Activated CD8-positive, alpha-beta memory T cell treated with anti-CD3 and anti-CD28 coated beads for 48 hours (primary cell): ENCODE measurements around the gene LHX3.
"Not testable (repeated sequence)": the region's sequence is repeated elsewhere in the genome, so short reads cannot be mapped to it uniquely, and the experiment has no call there.

Experiments used
- DNase-seq, 3 experiments: peaks; one replicate each; pipeline ENCODE4 v3.0.0-alpha.2; 2020; ENCODE audit warnings: low read depth in 2 of 3, low spot score in 2 of 3

Gene LHX3

GRCh38 chr9:136156209-136157120 lies 48.5 kb downstream of the LHX3 start:
- no peak for DNase-seq

DNA sequence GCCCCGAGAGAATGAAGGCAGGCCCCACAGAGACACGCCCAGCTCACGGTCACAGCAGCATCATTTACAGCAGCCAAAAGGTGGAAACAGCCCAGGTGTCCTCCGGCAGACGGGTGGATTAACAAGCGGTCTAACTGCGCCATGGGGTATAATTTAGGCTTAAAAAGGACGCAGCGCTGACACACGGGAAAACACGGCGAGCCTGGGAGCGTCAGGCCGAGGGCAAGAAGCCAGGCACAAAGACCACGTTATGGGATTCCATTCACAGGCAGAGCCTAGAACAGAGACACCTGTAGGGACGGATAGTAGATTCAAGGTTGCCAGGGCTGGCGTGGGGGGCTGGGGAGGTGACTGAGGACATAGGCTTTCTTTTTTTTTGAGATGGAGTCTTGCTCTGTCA lies 49.4 kb downstream of the LHX3 start:
- no peak for DNase-seq

- DNase-seq = no peak
These were observed 50.0 kb downstream of the LHX3 start for GRCh38 chr9:136154943-136155342.

DNA sequence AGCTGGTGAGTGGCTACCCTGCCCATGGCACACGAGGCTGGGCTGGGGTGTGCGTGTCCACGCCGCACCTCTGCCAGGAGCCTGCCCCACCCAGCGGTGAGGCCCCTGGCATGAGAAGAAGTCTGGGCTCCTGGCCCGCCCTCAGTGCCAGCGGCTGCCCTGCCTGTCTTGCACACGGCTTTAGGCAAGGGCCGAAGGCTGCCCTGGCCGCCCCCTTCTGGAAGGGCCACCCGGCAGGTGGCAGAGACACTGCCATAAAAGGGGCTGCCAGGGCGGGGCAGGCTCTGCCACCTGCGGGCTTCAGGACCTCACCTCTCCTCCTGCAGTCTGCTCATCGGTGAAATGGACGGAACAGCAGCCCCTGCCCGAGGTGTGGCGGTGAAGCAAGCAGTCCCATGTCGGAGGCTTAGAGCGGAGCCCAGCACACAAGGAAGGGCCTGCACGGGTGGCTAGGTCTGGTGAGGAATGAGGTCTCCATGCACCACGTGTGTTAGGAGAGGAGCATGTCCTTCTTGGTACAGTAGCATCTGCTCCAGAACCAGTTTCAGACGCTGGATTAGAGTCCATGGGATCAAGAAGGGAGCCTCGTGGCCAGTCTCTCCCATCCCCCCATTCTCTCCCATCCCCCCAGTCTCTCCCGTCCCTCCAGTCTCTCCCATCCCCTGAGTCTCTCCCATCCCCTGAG lies 51.4 kb downstream of the LHX3 start:
- DNase-seq = no peak

- DNase-seq = no peak
These were observed 52.0 kb downstream of the LHX3 start for GRCh38 chr9:136152931-136153330.

- no peak for DNase-seq
These were observed 52.4 kb downstream of the LHX3 start for GRCh38 chr9:136152543-136152866.

DNA sequence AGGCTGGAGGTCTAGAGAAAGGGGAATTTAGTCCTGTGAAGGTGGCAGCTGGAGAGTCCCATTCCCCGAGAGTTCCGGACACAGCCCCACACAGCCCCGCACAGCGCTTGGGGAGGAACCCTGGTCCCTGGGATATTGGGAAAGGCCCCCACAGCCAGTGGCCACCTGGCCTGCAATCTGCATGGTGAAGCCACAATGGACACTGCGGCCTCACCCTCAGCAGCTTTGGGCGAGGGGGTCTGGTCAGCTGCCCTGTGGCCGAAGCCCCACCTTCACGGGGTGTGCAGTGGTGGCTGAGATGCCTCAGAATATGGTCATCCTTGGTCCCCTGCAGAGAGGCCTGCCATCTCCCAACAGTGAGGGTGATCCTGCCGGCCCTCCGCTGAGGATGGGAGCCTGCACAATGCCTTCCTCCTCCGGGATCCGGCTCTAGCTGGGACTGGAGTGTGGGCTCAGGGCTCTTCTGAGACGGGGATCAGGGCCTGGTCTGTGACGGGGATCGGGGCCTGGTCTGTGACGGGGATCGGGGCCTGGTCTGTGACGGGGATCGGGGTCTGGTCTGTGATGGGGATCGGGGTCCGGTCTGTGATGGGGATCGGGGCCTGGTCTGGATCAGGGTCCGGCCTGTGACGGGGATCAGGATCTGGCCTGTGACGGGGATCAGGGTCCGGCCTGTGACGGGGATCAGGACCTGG lies 52.9 kb downstream of the LHX3 start:
- DNase-seq = no peak

GRCh38 chr9:136151214-136151804 lies 53.6 kb downstream of the LHX3 start:
- DNase-seq = no peak

GRCh38 chr9:136150664-136151213 lies 54.2 kb downstream of the LHX3 start:
- not testable (repeated sequence) for DNase-seq

DNA sequence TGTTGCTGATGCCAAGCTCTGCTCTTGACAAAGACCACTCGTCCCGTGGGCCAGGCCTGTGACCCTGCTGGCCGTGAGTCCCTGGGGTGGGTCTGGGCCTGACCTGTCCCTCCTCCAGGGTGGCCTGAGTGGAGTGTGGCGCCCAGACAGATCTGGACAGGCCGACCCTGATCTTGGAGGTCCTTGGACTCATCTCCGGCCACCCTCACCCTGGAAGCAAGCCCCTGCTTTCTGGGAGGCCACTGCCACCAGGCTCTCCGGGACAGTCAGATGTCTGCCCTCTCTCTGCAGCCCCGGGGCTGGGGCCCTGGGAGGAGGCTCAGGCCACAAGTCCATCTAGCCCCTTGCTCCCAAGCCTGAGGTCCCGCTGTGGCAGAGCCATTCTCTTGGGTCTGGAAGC lies 55.1 kb downstream of the LHX3 start:
- no peak for DNase-seq

- DNase-seq = no peak
These were observed 55.6 kb downstream of the LHX3 start for GRCh38 chr9:136149337-136149736.

DNA sequence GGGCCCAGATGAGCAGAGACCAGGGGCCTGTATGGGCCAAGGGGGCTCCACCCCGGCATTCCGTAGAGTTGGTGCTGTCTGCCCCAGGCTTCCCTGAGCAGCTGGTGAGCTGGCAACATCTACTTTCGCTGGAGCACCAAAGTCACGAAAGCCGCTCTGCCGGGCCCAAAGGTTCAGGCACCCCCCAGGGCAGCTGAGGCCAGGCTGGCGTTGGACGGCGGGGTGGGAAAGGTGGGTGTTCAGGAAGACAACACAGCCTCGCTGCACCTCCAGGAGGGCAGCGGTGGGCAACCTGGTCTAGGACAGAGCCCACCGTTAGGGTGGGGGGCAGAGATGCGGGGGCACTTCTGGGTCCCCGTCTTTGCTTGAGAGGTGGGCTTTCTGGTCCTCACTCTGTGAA lies 56.2 kb downstream of the LHX3 start:
- DNase-seq = no peak

GRCh38 chr9:136147890-136148714 lies 56.8 kb downstream of the LHX3 start:
- DNase-seq = no peak

DNA sequence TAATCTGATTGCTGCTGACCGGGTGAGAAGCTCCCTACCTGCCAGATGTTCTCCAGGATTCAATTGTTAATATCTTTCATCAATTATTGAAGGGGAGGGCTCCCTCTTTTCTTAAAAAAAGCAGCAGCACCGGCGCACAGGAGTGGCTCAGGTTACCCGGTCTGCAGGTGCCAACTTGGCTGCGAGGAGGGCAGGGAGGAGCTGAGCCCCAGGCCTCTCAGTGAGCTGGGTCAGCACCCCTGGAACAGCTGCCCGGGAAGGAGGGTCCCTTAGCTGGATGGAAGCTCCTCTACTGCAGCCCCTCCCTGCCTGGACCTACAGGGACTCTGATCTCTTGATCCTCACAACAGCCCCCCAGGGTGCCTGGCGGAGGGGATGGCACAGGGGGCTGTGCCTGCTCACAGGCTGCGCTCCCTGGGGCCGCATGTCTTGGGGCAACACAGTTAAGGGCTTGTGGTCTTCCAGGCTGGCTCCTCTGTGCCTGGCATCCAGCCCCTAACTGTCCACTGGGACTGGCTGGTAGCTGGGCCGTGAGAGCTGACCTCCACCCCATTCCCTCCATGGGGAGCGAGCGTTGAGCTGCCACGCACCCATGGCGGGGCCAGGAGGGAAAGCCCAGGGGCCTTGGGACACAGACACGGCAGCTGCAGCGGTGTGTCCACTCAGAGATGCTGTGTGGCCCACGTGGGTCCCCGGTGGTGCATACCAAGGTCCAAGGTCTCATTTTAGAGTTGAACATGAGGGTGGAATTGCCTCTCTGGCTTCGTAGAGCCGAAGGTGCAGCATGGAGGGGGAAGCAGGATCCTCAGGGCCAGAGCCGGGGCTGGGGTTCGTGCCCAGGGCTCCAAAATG lies 57.7 kb downstream of the LHX3 start:
- DNase-seq = no peak
